ENCODE results near the gene CLIP1.

- TF ChIP-seq, protein P1, sequence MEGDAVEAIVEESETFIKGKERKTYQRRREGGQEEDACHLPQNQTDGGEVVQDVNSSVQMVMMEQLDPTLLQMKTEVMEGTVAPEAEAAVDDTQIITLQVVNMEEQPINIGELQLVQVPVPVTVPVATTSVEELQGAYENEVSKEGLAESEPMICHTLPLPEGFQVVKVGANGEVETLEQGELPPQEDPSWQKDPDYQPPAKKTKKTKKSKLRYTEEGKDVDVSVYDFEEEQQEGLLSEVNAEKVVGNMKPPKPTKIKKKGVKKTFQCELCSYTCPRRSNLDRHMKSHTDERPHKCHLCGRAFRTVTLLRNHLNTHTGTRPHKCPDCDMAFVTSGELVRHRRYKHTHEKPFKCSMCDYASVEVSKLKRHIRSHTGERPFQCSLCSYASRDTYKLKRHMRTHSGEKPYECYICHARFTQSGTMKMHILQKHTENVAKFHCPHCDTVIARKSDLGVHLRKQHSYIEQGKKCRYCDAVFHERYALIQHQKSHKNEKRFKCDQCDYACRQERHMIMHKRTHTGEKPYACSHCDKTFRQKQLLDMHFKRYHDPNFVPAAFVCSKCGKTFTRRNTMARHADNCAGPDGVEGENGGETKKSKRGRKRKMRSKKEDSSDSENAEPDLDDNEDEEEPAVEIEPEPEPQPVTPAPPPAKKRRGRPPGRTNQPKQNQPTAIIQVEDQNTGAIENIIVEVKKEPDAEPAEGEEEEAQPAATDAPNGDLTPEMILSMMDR (IDR thresholded peaks at IDR 0.05; ENCODE audit: insufficient read depth, low read depth, low read length) = no peak
- no peak for TF ChIP-seq EZH2 (IDR thresholded peaks at IDR 0.05; ENCODE audit: insufficient read depth, low read length)
Observed at GRCh38 chr12:122245553-122245952, 176.9 kb downstream of the CLIP1 start.
